Measurements from ENCODE around the gene MLC1.

MLC1 gene

GRCh38 chr22:50117168-50117762 is 32.0 kb upstream of the MLC1 start:
- POLR2A ChIA-PET, result no interaction called here
- CTCF ChIA-PET, result interaction anchor here (1.0 kb wide), 1 partner anchor 29 kb away, joined by 5 read pairs; no protein-coding TSS in a partner anchor
- no peak overlapping the region for H3K4me3 ChIP-seq (ENCODE audit: low read depth, low read length)
- DNase-seq (ENCODE audit: low read depth, low spot score), result no peak
- no peak for TF ChIP-seq CTCF (IDR thresholded peaks at IDR 0.05; ENCODE audit: insufficient read depth, low read length, missing control alignments)

GRCh38 chr22:50115693-50116092 is 30.5 kb upstream of the MLC1 start:
- TF ChIP-seq CTCF (IDR thresholded peaks at IDR 0.05; ENCODE audit: insufficient read depth, low read length, missing control alignments), result no peak
- H3K4me3 ChIP-seq (ENCODE audit: low read depth, low read length), result no peak overlapping the region
- no peak for DNase-seq (ENCODE audit: low read depth, low spot score)
- CTCF ChIA-PET, result no interaction called here
- POLR2A ChIA-PET, result no interaction called here

DNA sequence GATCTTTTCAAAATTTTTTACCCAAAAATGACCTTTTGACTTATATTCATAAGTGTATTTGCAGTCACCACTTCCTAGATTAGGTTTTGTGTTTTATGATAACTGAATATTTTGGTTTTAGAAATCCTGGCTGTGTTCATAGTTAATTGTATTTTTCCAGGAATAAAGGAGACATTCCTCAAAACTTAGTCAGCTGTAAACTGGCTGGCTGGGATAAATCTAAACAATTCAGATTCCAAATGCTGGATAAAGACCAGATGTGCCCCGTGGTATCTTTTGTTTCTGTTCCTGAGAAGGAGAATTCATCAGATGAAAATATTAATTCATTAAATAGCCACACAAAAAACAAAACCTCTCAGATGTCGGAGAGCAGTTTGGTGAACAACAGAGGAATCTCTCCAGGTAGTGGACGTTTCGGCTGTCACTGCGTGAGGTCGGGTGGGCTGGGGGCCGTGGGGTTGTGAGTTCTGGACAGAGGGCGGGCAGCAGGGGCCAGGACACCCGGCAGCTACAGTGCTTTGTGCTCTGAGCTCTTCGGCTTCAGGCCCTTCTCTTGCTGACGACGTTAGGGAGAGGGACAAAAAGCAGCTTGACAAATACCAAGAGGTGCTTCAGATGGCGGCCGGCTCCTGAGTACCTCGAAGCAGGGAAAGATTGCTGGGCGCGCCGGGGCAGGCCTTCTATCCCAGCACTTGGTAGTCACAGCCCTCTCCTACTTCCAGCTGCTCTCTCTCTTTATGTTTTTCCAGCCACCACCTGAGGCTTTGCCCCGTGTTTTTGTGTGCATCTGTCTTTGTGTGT is 29.2 kb upstream of the MLC1 start:
- DNase-seq (ENCODE audit: low read depth, low spot score), result peak; percentile 9
- no peak for TF ChIP-seq CTCF (IDR thresholded peaks at IDR 0.05; ENCODE audit: insufficient read depth, low read length, missing control alignments)
- H3K4me3 ChIP-seq (ENCODE audit: low read depth, low read length), result 0 out of 2 replicates have a peak overlapping the region, but pooled peaks have one; percentile 4
- CTCF ChIA-PET, result interaction anchor here (1.0 kb wide), 1 partner anchor 28 kb away, joined by 4 read pairs; no protein-coding TSS in a partner anchor
- POLR2A ChIA-PET, result interaction anchor here (0.6 kb wide), 1 partner anchor 383 kb away, joined by 5 read pairs; no protein-coding TSS in a partner anchor

DNA sequence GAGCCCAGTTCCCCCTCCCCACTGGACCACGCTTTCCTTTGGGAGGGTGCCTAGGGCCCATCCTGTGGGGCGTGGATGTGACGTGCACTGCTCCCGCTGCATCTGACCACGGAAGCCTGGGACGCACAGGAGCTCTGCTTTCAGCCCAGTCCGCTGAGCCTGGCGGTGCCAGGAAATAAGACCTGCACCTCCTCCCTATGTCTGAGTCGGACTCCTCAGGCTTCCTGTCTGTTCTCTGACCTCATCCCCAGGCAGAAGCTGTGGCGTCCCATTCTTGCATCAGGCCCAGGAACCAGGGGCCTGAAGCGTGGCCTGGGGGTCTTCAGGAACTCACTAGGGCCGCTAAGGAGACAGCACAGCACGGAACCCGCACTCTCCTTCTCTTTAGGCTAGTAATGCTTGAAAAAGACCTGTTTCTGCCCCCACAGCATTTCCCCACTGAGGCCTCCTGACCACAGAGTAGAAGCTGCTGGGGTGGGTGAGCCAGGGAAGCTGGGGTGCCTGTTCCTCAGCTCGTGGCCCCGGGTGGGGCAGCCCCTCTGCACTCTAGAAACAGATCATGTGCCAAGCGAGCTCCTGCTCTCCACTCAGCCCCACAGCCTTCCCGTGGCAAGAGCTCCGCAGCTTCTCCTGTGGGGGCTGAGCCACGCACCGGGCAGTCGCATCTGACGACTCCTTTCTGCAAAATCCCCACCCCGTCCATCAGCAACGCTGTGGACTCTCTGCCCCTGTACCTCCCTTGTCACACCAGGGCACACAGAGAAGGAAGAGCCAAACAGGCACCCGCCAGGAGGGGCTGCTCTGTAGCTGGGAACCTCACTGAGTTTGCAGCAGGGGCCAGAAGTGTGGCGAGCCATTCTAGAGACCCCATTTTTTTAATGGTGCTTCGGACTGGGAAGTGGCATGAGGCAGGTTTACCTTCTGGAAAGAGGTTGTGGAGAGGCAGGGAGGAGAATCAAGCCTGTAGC is 27.2 kb upstream of the MLC1 start:
- no peak overlapping the region for H3K4me3 ChIP-seq (ENCODE audit: low read depth, low read length)
- DNase-seq (ENCODE audit: low read depth, low spot score), result peak; percentile 33
- ChIA-PET POLR2A (no interaction called here), CTCF (no interaction called here)
- TF ChIP-seq CTCF (IDR thresholded peaks at IDR 0.05; ENCODE audit: insufficient read depth, low read length, missing control alignments), result no peak

GRCh38 chr22:50111056-50111455 is 25.8 kb upstream of the MLC1 start:
- POLR2A ChIA-PET, result no interaction called here
- CTCF ChIA-PET, result no interaction called here
- no peak for DNase-seq (ENCODE audit: low read depth, low spot score)
- TF ChIP-seq CTCF (IDR thresholded peaks at IDR 0.05; ENCODE audit: insufficient read depth, low read length, missing control alignments), result no peak
- no peak overlapping the region for H3K4me3 ChIP-seq (ENCODE audit: low read depth, low read length)
